Caki2 (cell line): Measurements from ENCODE around the gene TAS1R2. TPM values are rescaled to one million over a fixed set of nuclear protein-coding genes. Genes with fewer than 3 reads are reported as not detected.
"Not testable (repeated sequence)": the region's sequence is repeated elsewhere in the genome, so short reads cannot be mapped to it uniquely, and the experiment has no call there.

Source experiments
- DNase-seq: peaks from one replicate; pipeline ENCODE4 v3.0.0-alpha.2; 2015; ENCODE audit warnings: low read depth
- in situ Hi-C: cut with HindIII; loops from 2 replicates; pipeline ENCODE4 v1.10.0; 2016; ENCODE audit warnings: low sequenced_read_pairs, low pct_unique_long_range_greater_than_20kb, mixed read lengths
- total RNA-seq: library from RNA; depleted of rRNA; stranded (reverse); fragments of >200 nt; shearing (Covaris generic); gene quantifications from 2 replicates; pipeline ENCODE4 v1.2.3, GENCODE V29; 2014; ENCODE audit warnings: low replicate concordance

TAS1R2 gene
- total RNA-seq, 1 experiment from 2014 or later: not detected

GRCh38 chr1:18872071-18872611, 12.7 kb upstream of the TAS1R2 start:
- DNase-seq: no peak
- in situ Hi-C loops: no loop called here

DNA sequence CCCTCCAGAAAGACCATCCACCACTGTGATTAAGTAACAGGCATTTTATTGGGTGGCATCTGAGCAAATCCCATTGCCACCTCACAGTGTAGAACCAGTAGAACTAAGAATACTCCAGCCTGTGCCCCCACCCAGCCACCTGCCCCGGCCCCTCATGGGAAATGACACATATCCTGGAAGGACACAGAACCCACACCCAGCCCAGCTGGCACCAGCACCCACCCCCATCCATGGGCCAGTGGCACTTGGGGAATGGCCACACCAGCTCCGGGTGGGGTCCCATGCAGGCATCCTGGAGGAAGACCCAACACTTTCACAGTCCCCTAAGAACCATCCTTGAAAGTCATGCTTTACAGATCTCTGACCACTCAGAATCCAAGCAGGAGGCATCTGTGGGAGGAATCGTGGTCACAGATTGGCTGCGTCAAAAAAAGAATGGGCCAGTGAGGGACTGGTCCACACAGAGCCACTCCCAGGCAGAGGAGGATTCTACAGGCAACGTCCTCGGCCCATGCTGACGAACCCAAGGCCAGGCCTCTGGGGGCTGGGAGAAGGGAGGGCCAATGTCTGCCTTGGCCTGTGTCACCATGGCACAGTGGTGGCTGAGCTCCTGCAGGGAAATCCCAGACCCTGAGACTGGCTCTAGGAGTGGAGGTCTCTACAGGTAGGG, 12.1 kb upstream of the TAS1R2 start:
- DNase-seq: no peak
- in situ Hi-C loops: no loop called here

GRCh38 chr1:18870957-18871356, 11.5 kb upstream of the TAS1R2 start:
- in situ Hi-C loops: no loop called here

DNA sequence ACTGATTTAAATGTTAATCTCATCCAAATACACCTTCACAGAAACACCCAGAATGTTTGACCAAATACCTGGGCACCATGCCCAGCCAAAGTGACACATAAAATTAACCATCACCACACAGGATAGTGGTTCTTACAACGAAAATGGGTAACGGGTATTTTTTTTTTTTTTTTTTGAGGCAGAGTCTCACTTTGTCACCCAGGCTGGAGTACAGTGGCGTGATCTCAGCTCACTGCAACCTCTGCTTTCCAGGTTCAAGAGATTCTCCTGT, 11.1 kb upstream of the TAS1R2 start:
- in situ Hi-C loops, DNase-seq: not testable (repeated sequence)

More at GRCh38 chr1:18870957-18871356, 11.5 kb upstream of the TAS1R2 start:
- DNase-seq: no peak

- in situ Hi-C loops: no loop called here
- DNase-seq: no peak
Measured at GRCh38 chr1:18869847-18870594, 10.6 kb upstream of the TAS1R2 start.

GRCh38 chr1:18868801-18869424, 9.5 kb upstream of the TAS1R2 start:
- in situ Hi-C loops: no loop called here

DNA sequence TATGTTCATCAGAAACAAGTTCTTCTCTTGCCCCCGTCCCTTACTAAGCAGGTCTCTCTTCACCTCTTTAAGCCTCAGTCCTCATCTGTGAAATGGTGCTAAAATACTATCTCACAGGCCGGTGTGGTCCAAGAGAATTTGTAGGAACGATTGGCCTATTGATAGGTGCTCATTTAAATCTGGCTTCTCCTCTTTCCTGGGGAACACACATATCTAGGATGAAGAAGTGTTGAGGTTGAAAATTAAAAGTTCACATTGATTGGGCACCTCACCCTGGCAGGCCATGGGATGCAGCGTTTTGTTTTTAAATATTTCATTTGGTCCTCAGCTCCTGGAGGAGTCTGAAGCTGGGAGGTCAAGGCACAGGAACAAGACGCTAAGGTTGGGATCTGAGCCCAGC, 8.9 kb upstream of the TAS1R2 start:
- in situ Hi-C loops: no loop called here
- no peak for DNase-seq

More at GRCh38 chr1:18868801-18869424, 9.5 kb upstream of the TAS1R2 start:
- no peak for DNase-seq

DNA sequence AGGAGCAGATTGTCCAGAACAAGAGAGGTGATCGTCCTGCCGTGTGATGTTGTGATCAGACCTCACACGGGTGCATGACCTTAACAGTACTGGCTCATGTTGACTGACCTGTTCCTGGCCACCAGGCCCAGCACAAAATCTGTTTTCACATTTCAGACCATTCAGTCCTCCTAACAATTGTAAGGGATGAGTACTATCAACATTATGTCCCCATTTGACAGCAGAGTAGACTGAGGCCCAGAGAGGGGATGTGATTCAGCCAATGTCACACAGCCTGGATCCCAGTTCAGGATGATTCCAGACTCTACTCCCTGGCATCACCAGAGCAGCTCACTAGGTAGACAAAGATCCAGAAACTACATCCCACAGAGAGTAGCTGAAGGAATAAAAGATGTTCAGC, 7.4 kb upstream of the TAS1R2 start:
- in situ Hi-C loops: no loop called here
- no peak for DNase-seq

DNA sequence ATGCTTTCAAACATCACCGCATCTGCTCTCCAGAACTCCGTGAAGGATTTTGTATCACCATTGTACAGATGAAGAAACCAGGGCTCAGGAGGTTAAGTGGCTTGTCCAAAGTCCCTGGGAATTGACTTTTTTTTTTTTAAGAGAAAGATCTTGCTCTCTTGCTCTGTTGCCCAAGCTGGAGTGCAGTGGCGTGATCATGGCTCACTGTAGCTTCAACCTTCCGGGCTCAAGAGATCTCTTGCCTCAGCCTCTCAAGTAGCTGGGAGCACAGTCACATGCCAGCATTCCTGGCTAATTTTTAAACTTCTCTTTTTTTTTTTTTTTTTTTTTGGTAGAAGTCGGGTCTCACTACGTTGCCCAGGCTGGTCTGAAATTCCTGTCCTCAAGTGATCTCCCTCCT, 6.9 kb upstream of the TAS1R2 start:
- in situ Hi-C loops: no loop called here
- DNase-seq: no peak

DNA sequence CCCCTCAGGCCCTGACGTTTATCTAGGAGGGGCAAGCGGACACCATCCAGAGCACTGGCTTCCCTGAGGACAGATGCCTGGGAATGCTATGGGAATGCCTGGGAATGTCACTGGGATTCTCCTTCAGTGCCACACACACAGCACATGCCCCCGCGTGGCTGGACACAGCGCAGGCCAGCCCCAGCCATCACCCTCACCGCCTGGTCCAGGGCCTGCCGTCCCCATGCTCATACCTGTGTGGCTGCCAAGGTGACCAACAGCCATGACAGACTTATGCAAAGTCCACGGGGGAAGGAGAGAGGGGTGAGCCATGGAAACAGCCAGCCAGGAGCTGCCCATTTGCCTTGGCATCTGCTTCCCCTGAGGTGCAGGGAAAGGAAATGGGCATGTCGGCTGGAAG, 5.7 kb upstream of the TAS1R2 start:
- in situ Hi-C loops: no loop called here
- no peak for DNase-seq

DNA sequence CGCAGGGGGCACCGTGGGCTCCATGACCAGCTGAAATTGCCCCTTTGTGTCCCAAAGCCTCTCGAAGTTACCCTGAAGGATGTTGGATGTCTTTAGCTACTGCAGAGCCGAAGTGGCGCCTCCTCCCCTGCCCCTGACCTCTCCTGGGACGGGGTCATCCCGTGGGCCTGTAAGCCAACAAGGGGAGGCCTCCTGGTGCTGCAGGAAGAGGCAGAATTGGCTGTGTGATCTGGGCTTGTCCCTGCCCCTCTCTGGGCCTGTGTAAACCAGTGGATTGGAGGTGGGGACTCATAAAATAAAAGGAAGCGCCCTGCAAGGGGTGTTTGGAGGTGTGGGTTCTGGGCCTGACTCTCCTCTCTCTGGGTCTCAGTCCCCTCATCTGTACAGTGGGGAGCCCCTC, 2.1 kb upstream of the TAS1R2 start:
- in situ Hi-C loops: no loop called here
- DNase-seq: no peak

DNA sequence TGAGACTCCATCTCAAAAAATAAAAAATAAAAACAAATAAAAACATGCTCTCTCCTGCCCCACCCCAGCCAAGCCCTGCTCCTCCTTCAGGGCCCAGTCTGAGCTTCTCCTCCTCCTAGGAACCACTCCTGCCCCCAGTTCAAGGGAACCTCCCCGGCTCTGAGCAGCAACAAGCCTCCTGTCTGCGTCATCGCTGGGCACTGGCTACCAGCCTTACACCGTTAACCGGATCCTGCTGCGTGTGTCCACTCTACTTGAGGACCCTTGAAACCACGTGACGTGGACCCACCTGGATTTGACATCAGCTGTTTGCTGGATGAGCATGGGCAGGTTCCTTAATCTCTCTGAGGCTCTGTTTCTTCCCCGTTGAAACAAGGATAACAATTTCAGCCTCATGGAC, 1.6 kb upstream of the TAS1R2 start:
- in situ Hi-C loops: no loop called here
- DNase-seq: no peak

GRCh38 chr1:18858070-18858688, 1.3 kb downstream of the TAS1R2 start:
- DNase-seq: no peak
- in situ Hi-C loops: no loop called here

DNA sequence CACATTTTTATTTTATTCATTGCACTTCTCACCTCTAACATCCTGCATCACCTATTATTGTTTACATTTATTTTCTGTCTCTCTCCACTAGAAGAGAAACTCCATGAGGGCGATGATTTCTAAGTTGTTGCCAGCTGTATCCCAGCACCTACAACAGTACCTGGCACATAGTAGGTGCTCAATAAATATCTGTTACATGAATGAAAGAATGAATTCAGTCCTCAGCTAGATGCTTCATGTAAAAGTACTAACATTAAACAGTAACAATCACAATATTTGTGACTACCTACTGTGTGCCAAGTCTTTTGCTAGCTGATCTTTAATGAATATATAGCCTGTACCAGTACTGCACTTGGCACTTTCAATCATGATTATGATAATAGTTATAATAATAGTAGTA, 3.0 kb downstream of the TAS1R2 start:
- DNase-seq: no peak
- in situ Hi-C loops: no loop called here

GRCh38 chr1:18855573-18855972, 3.9 kb downstream of the TAS1R2 start:
- in situ Hi-C loops: no loop called here
- no peak for DNase-seq

DNA sequence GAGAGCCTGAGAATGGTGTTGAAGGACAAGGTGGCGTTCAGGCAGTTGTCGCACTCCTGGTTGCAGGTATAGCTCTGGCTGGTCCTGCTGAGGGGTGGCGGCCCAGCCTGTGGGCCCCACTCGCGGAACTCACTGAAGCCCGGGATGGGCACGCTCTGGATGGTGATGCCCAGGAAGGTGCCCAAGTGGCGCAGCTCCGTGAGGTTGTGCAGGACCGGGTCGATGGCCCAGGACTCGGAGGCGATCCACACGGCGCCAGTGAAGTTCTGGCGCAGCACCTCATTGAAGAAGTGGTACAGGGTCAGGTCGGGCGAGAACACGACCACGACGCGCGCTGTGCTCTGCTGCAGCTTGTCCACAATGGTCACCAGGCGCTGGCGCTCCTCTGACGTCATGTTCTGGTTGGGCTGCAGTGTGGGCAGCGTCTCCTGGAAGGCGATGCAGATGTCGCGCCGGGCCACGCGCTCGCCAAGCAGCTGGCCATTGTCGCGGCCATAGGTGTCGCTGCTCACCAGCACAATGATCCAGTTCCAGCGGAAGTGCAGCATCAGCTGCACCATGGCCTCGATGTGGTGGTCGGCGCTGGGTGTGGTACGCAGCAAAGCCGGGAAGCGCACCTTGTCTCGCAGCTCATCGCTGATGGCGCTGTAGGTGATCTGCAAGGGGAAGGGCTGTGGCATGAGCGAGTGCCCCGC, 5.0 kb downstream of the TAS1R2 start:
- no peak for DNase-seq
- in situ Hi-C loops: no loop called here

GRCh38 chr1:18852501-18852900, 7.0 kb downstream of the TAS1R2 start:
- no peak for DNase-seq
- in situ Hi-C loops: no loop called here

- in situ Hi-C loops: no loop called here
- no peak for DNase-seq
Measured at GRCh38 chr1:18849261-18849711, 10.2 kb downstream of the TAS1R2 start.
